HG03354 (cell line): ENCODE data around the gene CCDC89.
"Not testable (repeated sequence)": the region's sequence is repeated elsewhere in the genome, so short reads cannot be mapped to it uniquely, and the experiment has no call there.

Experiments
- ATAC-seq: cut with Tn5 transposase; IDR thresholded peaks from one replicate; pipeline ENCODE4 v1.9.1; 2021; ENCODE audit warnings: mild to moderate bottlenecking; ENCODE audit not compliant: unreplicated experiment, poor library complexity, severe bottlenecking

The CCDC89 gene

GRCh38 chr11:85658180-85658579, 27.8 kb downstream of the CCDC89 start:
- ATAC-seq: no peak

GRCh38 chr11:85656777-85657176, 29.2 kb downstream of the CCDC89 start:
- ATAC-seq: no peak

GRCh38 chr11:85654343-85654742, 31.7 kb downstream of the CCDC89 start:
- not testable (repeated sequence) for ATAC-seq

DNA sequence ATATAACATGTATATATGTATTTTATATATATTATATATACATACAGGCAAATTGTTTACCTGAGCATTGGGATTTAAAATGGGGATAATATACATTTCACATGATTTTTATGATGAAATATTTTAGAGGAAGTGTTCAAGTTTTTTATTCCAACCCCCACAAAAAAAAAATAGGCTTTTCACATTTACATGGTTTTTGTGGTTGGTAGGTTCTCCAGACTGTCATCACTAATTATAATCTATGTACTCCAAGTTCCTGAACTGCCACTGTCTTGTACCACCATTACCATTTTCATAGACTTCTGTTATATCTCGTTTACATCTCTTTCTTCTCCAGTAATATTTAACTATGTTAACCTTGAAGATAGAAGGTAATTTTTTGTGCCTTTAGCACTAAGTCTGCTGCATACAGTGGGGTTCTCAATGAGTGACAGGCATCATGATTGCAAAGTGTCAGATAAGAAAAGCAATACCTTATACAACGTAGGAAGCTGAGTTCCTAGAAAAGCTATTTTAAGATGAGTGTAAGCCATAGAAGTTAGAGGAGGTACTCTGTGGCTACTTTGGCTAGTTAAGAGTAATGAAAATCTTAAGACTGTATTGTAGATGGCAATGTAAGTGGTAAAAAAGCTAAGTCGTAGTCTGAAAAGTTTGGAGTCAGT, 33.1 kb downstream of the CCDC89 start:
- no peak for ATAC-seq

- ATAC-seq: no peak
Observed at GRCh38 chr11:85651118-85651517, 34.9 kb downstream of the CCDC89 start.

- ATAC-seq: peak; percentile 100
Observed at GRCh38 chr11:85647604-85648299, 38.2 kb downstream of the CCDC89 start, which contains the start of gene TMEM126A. TSS of gene TMEM126A (plus strand) at chr11:85647967. CDS start at chr11:85650256, 2,289 bp downstream.

DNA sequence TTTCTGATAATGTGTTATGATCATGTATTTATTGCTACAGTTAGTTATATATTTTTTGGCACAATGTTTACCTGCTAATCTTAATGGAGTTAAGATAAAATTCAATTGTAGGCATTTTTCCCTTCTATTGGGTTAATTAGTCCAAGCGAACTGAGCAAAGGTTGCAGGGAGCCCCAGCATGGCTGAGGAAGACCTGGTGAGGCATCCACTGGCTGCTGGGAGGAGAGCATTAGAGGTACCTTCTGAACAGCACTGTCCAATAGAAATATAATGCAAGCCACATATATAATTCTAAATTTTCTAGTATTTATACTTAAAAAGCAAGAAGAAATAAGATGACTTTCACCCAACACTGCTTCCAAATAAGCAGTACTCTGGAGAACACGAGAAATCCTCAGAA, 38.9 kb downstream of the CCDC89 start:
- peak; percentile 3 for ATAC-seq

GRCh38 chr11:85643191-85643614, 42.8 kb downstream of the CCDC89 start:
- no peak for ATAC-seq

- ATAC-seq: no peak
Observed at GRCh38 chr11:85634747-85635146, 51.2 kb downstream of the CCDC89 start.
